Activated CD4-positive, alpha-beta T cell treated with anti-CD3 and anti-CD28 coated beads, Interleukin-2, Interleukin-4, amounts not matched to agents 100 ng/mL and 50 ng/mL, durations not matched to agents 16 hours and 8 hours (primary cell): ENCODE results near the gene TMEM150B.
A peak's percentile ranks its signal among the peaks of the same experiment; 100 is the strongest.
"Not testable (repeated sequence)": the region's sequence is repeated elsewhere in the genome, so short reads cannot be mapped to it uniquely, and the experiment has no call there.

Experiments
- DNase-seq: peaks from one replicate; pipeline ENCODE4 v3.0.0-alpha.2; 2020; ENCODE audit warnings: low spot score

Gene TMEM150B

GRCh38 chr19:55339105-55339888 is 14.2 kb upstream of the TMEM150B start, which contains the start of gene KMT5C:
TSS of gene KMT5C (plus strand) at chr19:55339876. CDS start at chr19:55341937, 2,061 bp downstream.
- DNase-seq = peak; percentile 100

GRCh38 chr19:55336101-55336500 is 11.0 kb upstream of the TMEM150B start:
- DNase-seq = no peak

- no peak for DNase-seq
These were observed 8.7 kb upstream of the TMEM150B start for GRCh38 chr19:55333870-55334269.

GRCh38 chr19:55329791-55330190 is 4.7 kb upstream of the TMEM150B start:
- DNase-seq = not testable (repeated sequence)

GRCh38 chr19:55328774-55329318 is 3.7 kb upstream of the TMEM150B start:
- DNase-seq = not testable (repeated sequence)

- no peak for DNase-seq
These were observed 479 bp downstream of the TMEM150B start for GRCh38 chr19:55324662-55325061.

GRCh38 chr19:55322204-55322885 is 2.8 kb downstream of the TMEM150B start:
- no peak for DNase-seq

GRCh38 chr19:55321466-55322137 is 3.5 kb downstream of the TMEM150B start:
- no peak for DNase-seq

GRCh38 chr19:55320844-55321419 is 4.2 kb downstream of the TMEM150B start:
- no peak for DNase-seq

- no peak for DNase-seq
These were observed 5.4 kb downstream of the TMEM150B start for GRCh38 chr19:55319785-55320184.

GRCh38 chr19:55316646-55317045 is 8.5 kb downstream of the TMEM150B start:
- DNase-seq = no peak

GRCh38 chr19:55315956-55316525 is 9.1 kb downstream of the TMEM150B start:
- DNase-seq = no peak

- DNase-seq = no peak
These were observed 10.7 kb downstream of the TMEM150B start for GRCh38 chr19:55314396-55314795.

- DNase-seq = no peak
These were observed 12.3 kb downstream of the TMEM150B start for GRCh38 chr19:55312621-55313512.

- DNase-seq = no peak
These were observed 13.3 kb downstream of the TMEM150B start for GRCh38 chr19:55311797-55312196.

GRCh38 chr19:55311397-55311796 is 13.7 kb downstream of the TMEM150B start:
- DNase-seq = no peak

GRCh38 chr19:55310498-55310897 is 14.6 kb downstream of the TMEM150B start:
- DNase-seq = no peak

- no peak for DNase-seq
These were observed 15.7 kb downstream of the TMEM150B start for GRCh38 chr19:55309448-55309847.

- no peak for DNase-seq
These were observed 16.9 kb downstream of the TMEM150B start for GRCh38 chr19:55308281-55308680.

GRCh38 chr19:55306712-55307111 is 18.4 kb downstream of the TMEM150B start:
- no peak for DNase-seq
